CD4-positive, alpha-beta T cell treated with Interferon alpha-2 for 1 hour (primary cell): Measurements from ENCODE around the gene BOLL.
"Not testable (repeated sequence)": the region's sequence is repeated elsewhere in the genome, so short reads cannot be mapped to it uniquely, and the experiment has no call there.

Source experiments
- DNase-seq, 2 donors: peaks; one replicate each; pipeline ENCODE4 v3.0.0-alpha.2; 2020 to 2022

Gene BOLL

GRCh38 chr2:197795277-197795676 is 10.2 kb upstream of the BOLL start:
- DNase-seq = no peak

- DNase-seq = no peak
Measured at GRCh38 chr2:197793456-197793855, 8.3 kb upstream of the BOLL start.

- DNase-seq = peak; percentile 47 to 61
Measured at GRCh38 chr2:197786010-197786877, 1.1 kb upstream of the BOLL start.

DNA sequence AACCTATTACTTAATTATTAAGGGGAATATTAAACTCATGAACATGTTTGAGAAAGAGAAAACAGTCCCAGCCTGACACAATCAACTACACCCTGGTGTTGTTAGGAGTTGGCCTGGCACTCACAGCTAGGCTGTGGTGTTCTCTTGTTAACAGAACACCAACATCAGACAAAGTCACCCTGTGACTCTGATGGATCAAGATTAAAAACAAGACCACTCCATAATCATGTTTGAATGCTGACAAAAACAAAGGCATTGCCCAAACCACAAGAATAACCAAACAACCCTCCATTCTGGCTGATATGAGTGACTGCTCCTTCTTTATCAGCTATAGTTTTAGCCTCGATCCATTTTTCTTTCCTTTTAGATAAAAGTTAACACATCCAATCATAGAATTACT is 3.0 kb downstream of the BOLL start:
- DNase-seq = no peak

GRCh38 chr2:197779261-197779660 is 5.9 kb downstream of the BOLL start:
- no peak for DNase-seq

GRCh38 chr2:197777823-197778407 is 7.2 kb downstream of the BOLL start:
- peak in 1 of 2 donors; percentile 57 for DNase-seq

GRCh38 chr2:197760293-197760657 is 24.8 kb downstream of the BOLL start:
- no peak for DNase-seq

- no peak for DNase-seq
Measured at GRCh38 chr2:197759625-197760292, 25.4 kb downstream of the BOLL start.

DNA sequence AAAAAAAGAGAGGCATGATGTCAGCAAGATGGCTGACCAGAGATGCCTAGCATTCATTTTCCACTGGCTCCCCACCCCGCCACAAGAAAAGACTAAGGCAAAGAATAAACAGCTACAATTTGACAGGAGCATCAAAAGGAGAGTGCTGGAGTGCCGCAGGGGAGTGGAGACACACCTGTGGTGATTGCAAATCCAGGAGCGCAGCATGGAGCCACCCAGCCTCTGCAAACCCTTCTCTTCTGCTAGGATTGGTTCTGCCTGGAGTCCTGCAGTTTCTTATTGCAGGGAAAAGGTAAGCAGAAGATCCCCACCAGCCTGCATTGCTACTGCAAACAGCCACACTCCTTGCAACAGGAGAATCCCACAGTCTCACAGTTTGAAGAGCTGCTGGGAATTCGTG is 26.1 kb downstream of the BOLL start:
- DNase-seq = no peak

DNA sequence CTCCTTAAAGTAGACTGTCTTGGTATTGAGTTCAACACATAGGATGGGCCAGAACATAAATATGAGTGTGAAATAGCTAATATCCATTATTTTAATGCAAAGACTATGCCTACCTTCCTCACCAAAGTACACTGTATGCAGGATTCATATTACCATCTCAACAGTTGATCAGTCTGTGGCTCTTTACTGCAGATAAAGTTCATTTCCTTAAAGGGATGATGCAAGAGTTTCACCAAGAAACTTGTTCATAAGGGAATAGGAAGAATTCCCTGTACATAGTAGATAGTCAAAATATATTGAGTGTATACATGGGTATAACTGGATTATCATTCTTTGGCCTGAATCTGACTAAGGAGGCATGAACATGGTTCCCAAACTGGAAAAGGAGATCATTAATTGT is 44.9 kb downstream of the BOLL start:
- no peak for DNase-seq

GRCh38 chr2:197728555-197729544 is 56.3 kb downstream of the BOLL start:
- DNase-seq = not testable (repeated sequence)

DNA sequence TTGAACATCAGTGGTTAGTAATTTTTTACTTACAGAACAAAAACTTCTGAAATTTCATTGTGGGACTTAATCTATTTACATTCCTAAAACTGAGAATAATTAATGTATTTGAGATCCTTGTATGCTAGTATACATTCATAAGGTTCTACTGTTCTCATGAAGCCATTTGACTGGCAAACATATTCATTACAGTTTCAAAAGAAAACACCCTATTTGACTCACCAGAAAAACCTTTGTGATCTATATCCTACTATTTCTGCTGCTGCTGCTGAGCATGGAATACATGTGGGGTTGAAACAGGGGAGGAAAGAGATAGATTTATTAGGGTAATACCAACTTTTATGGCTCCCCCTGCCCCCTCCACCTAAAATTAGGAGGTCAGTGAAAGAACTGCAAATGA is 58.1 kb downstream of the BOLL start:
- no peak for DNase-seq

GRCh38 chr2:197717863-197718262 is 67.3 kb downstream of the BOLL start:
- DNase-seq = no peak

DNA sequence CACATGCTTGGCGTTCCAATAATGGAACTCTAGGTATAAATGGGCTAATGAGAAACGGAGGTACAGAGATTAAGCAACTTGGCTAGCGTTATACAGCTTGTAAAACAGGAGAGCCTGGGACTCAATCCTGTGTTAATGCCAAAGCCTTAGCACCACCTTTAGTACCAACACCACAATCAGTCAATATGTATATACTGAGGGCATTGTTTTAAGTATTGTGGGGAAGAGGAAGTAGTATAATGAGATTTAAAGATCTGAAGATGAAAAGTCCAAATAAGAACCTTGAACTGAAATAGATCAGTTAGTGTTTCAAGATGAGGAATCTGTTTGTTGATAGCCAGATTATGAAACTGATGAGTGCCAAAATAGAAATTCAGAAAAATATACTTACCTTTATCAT is 71.8 kb downstream of the BOLL start:
- DNase-seq = no peak

GRCh38 chr2:197711578-197711977 is 73.5 kb downstream of the BOLL start:
- no peak for DNase-seq

GRCh38 chr2:197710424-197711042 is 74.6 kb downstream of the BOLL start:
- no peak for DNase-seq

DNA sequence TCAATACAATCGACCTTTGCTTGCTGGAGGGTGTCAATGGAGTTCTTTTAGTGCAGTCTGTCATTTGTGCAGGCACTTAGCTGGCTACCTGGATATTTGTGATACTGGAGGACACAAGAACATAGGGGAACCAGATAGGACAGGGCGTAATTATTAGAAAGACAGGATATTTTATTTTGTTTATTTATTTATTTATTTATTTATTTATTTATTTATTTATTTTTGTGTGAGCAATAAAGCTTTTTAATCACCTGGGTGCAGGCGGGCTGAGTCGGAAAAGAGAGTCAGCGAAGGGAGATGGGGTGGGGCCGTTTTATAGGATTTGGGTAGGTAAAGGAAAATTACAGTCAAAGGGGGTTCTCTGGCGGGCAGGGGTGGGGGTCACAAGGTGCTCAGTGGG is 76.0 kb downstream of the BOLL start:
- not testable (repeated sequence) for DNase-seq

DNA sequence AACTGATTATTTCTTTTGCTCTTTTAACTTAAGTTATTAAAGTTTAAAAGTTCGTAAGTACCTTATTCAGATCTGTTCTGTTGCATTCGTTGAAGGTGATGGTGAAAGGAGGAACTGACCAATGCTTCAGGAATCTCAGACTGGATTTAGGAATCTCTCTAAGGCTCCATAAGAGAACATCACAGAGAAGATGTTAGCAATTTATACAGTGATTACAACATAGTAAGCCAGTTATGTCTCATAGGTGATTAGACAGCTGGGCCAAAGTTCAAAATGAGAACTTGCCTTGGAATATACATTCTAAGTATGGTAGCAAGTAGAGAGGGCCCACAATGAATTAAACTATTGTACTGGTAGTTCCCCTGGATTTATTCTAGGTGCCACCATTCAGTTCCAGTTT is 76.8 kb downstream of the BOLL start:
- no peak for DNase-seq

DNA sequence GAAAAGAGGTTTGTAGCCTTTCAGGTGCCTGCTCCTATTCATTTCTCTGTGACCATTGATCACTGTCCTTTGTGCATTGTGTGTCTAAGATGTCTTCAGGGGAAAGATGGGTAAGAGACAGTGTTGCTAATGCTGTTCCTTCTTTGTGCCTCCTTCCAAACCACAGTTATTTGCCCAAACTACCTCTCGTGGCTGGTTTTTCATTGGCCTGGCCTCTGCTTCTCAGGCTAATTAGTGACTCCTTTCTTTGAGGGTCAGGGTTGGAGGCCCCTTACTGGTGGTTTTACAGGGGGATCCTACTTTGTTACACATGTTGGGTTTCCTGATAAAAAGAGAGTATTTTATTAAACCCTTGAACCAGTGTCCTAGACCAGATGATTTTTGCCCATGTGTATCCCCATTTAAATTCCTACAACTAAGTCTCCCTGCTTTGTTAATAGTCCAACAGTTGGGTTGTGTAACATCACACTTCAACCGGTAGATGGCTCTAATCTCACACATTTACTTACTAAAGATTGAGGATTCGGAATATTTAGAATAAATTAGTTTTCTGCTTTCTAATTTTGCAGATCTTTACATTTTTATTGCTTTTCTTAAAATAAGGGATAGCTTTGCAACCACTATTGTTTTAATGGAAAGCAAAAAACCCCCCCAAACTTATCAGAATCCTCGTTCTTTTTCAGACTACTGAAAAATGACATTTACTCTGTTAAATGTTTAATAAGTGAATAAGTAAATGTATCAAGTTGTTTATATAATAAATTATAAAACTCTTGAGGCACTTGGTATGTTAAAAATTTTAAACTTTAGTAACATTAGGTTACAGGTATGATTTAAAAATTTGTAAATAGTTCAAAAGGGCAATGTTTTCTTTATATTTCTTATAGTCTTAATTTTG is 77.6 kb downstream of the BOLL start:
- peak in 1 of 2 donors; percentile 45 for DNase-seq

- no peak for DNase-seq
Measured at GRCh38 chr2:197706839-197707207, 78.3 kb downstream of the BOLL start.
